NT2/D1 (cell line): Measurements from ENCODE around the gene LAP3.

ENCODE experiments used
- SUZ12 ChIP-seq: IDR thresholded peaks from 2 replicates; pipeline ENCODE4 v1.6.1; 2011; ENCODE audit not compliant: insufficient read length, insufficient read depth; ENCODE audit errors: extremely low read depth
- ZNF274 ChIP-seq: IDR thresholded peaks from 2 replicates; pipeline ENCODE4 v1.6.1; 2011; ENCODE audit warnings: mild to moderate bottlenecking, low read depth, low read length

GRCh38 chr4:17614416-17615299 lies 37.7 kb downstream of the LAP3 start, which contains the start of gene MED28:
- TF ChIP-seq SUZ12, result no peak
- no peak for TF ChIP-seq ZNF274
